GM04503 (cell line): ENCODE results near the gene PEX16.

Source experiments
- DNase-seq: peaks from one replicate; pipeline ENCODE4 v3.0.0-alpha.2; 2012; ENCODE audit warnings: low read depth

Gene PEX16

GRCh38 chr11:45897556-45897955, 20.1 kb downstream of the PEX16 start:
- no peak for DNase-seq

- no peak for DNase-seq
Measured at GRCh38 chr11:45896422-45896984, 21.2 kb downstream of the PEX16 start.

GRCh38 chr11:45895553-45896259, 22.0 kb downstream of the PEX16 start:
- no peak for DNase-seq

GRCh38 chr11:45894555-45895247, 23.0 kb downstream of the PEX16 start:
- no peak for DNase-seq

- no peak for DNase-seq
Measured at GRCh38 chr11:45892856-45893255, 24.8 kb downstream of the PEX16 start.

GRCh38 chr11:45890886-45891550, 26.7 kb downstream of the PEX16 start:
- DNase-seq, result no peak

GRCh38 chr11:45889966-45890365, 27.7 kb downstream of the PEX16 start:
- no peak for DNase-seq

- DNase-seq, result no peak
Measured at GRCh38 chr11:45889555-45889954, 28.1 kb downstream of the PEX16 start.

GRCh38 chr11:45887587-45887986, 30.1 kb downstream of the PEX16 start:
- DNase-seq, result no peak

- no peak for DNase-seq
Measured at GRCh38 chr11:45886816-45887520, 30.7 kb downstream of the PEX16 start.

GRCh38 chr11:45885921-45886721, 31.6 kb downstream of the PEX16 start:
- no peak for DNase-seq

- DNase-seq, result no peak
Measured at GRCh38 chr11:45885274-45885920, 32.3 kb downstream of the PEX16 start, which contains the start of gene MAPK8IP1. MAPK8IP1 (plus strand) TSS chr11:45885651; CDS start chr11:45885821, 170 bp downstream.

- no peak for DNase-seq
Measured at GRCh38 chr11:45884596-45885185, 33.0 kb downstream of the PEX16 start.

GRCh38 chr11:45881708-45882368, 35.8 kb downstream of the PEX16 start:
- DNase-seq, result no peak

GRCh38 chr11:45880772-45881570, 36.7 kb downstream of the PEX16 start:
- DNase-seq, result no peak

GRCh38 chr11:45879803-45880686, 37.6 kb downstream of the PEX16 start:
- no peak for DNase-seq

- DNase-seq, result no peak
Measured at GRCh38 chr11:45877845-45878244, 39.8 kb downstream of the PEX16 start.

GRCh38 chr11:45877221-45877620, 40.5 kb downstream of the PEX16 start:
- DNase-seq, result no peak
